Measurements from ENCODE around the gene ARHGEF6. TPM values are rescaled to one million over a fixed set of nuclear protein-coding genes. Genes with fewer than 3 reads are reported as not detected.
"Not testable (repeated sequence)": the region's sequence is repeated elsewhere in the genome, so short reads cannot be mapped to it uniquely, and the experiment has no call there.

ARHGEF6 gene, protein sequence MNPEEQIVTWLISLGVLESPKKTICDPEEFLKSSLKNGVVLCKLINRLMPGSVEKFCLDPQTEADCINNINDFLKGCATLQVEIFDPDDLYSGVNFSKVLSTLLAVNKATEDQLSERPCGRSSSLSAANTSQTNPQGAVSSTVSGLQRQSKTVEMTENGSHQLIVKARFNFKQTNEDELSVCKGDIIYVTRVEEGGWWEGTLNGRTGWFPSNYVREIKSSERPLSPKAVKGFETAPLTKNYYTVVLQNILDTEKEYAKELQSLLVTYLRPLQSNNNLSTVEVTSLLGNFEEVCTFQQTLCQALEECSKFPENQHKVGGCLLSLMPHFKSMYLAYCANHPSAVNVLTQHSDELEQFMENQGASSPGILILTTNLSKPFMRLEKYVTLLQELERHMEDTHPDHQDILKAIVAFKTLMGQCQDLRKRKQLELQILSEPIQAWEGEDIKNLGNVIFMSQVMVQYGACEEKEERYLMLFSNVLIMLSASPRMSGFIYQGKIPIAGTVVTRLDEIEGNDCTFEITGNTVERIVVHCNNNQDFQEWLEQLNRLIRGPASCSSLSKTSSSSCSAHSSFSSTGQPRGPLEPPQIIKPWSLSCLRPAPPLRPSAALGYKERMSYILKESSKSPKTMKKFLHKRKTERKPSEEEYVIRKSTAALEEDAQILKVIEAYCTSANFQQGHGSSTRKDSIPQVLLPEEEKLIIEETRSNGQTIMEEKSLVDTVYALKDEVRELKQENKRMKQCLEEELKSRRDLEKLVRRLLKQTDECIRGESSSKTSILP
- 10.9 and 11.7 TPM in 2 replicates for total RNA-seq (2012; rRNA removed)

DNA sequence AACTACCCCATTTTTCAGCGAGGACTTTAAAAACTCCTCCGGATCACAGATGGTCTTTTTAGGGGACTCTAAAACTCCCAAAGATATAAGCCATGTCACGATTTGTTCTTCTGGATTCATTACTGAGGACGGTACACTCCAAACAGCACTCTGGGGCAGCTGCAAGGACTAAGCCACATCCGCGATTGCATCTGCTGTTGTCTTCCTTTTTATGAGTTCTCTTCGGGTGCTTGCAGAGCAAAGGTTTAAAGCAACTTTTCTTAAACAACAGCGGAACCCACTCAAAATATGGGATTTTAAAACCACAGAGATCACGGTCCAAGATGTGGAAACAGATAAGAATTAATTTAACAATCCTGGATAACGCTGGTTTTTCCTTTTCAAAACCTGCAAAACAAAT, at the start of gene ARHGEF6:
TSS of gene ARHGEF6 (minus strand) at position 170 of the 400 bp plus-strand sequence. CDS start at position 120, 50 bp downstream.
- no peaks in the 10 kb centered on the region for H3K36me3 ChIP-seq (ENCODE audit: insufficient read depth, low read length)
- peak within 1 kb of the TSS; percentile 67 for H3K9ac ChIP-seq (ENCODE audit: low read depth, low read length)
- no peaks in the 10 kb centered on the region for H3K9me3 ChIP-seq (replicated peaks; ENCODE audit: low read length)
- H3K4me2 ChIP-seq (ENCODE audit: low read length), result peak within 1 kb of the TSS; percentile 82
- no peaks in the 10 kb centered on the region for H3K27me3 ChIP-seq (ENCODE audit: control insufficient read depth, insufficient read depth, low read length)
- H3K4me3 ChIP-seq (ENCODE audit: low read length), result peak within 1 kb of the TSS; percentile 65
- H3K4me1 ChIP-seq (ENCODE audit: control insufficient read depth, insufficient read depth, low read length), result peaks cover 13% of the 10 kb centered on the region

DNA sequence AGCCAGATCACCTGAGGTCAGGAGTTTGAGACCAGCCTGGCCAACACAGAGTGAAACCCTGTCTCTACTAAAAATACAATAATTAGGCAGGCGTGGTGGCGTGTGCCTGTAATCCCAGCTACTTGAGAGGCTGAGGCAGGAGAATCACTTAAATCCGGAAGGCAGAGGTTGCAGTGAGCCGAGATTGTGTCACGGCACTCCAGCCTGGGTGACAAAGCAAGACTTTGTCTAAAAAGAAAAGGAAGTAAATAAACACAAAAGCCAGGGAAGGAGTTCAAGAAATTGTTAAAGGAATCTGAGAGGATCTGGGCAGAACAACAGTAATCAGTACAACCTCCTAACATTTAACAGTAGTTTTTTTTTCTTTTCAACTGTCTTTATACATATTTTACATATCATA, 48.7 kb upstream of the ARHGEF6 start:
- peaks cover 3% of the 10 kb centered on the region for H3K4me1 ChIP-seq (ENCODE audit: control insufficient read depth, insufficient read depth, low read length)
- no peaks in the 10 kb centered on the region for H3K9me3 ChIP-seq (replicated peaks; ENCODE audit: low read length)
- H3K27me3 ChIP-seq (ENCODE audit: control insufficient read depth, insufficient read depth, low read length), result no peaks in the 10 kb centered on the region
- H3K9ac ChIP-seq (ENCODE audit: low read depth, low read length), result no peak overlapping the region
- H3K36me3 ChIP-seq (ENCODE audit: insufficient read depth, low read length), result no peaks in the 10 kb centered on the region
- no peak overlapping the region for H3K4me3 ChIP-seq (ENCODE audit: low read length)
- no peak overlapping the region for H3K4me2 ChIP-seq (ENCODE audit: low read length)

DNA sequence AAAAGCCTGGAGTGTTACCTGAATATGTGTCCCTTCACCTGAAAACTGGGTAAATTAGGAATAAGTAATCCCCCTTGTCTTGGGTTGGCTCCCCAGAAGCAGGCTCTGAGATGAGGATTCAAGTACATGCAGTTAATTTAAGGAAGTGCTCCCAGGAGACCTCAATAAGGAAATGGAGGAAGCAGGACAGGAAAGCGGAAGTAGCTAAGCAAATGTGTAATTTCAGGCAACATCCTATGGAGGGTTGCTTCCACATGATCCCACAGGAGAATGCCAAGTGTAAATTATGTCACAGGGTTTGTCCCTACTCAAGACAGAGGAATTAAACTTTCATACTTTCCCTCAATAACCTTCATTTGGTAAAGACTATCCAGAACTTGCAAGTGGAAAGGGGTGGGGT, 48.1 kb upstream of the ARHGEF6 start:
- Histone ChIP-seq H3K9ac (ENCODE audit: low read depth, low read length) (no peak overlapping the region), H3K9me3 (replicated peaks; ENCODE audit: low read length) (no peaks in the 10 kb centered on the region), H3K4me3 (ENCODE audit: low read length) (no peak overlapping the region), H3K27me3 (ENCODE audit: control insufficient read depth, insufficient read depth, low read length) (no peaks in the 10 kb centered on the region), H3K4me1 (ENCODE audit: control insufficient read depth, insufficient read depth, low read length) (peaks cover 3% of the 10 kb centered on the region), H3K4me2 (ENCODE audit: low read length) (no peak overlapping the region), H3K36me3 (ENCODE audit: insufficient read depth, low read length) (no peaks in the 10 kb centered on the region)

DNA sequence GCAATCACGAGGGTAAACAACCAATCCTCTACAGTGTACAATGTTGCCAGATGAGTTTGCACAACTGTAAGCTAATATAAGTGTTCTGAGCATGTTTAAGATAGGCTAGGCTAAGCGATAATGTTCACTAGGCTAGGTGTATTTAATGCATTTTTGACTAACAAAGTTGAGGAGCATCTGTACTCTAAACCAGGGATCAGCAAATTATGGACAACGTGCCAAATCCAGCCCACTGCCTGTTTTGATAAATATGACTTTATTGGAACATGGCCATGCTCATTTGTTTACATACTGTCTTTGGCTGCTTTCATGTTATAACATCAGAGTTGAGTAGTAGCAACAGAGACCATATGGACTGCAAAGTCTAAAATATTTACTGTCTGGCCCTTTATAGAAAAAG, 46.3 kb upstream of the ARHGEF6 start:
- H3K4me2 ChIP-seq (ENCODE audit: low read length), result no peak overlapping the region

DNA sequence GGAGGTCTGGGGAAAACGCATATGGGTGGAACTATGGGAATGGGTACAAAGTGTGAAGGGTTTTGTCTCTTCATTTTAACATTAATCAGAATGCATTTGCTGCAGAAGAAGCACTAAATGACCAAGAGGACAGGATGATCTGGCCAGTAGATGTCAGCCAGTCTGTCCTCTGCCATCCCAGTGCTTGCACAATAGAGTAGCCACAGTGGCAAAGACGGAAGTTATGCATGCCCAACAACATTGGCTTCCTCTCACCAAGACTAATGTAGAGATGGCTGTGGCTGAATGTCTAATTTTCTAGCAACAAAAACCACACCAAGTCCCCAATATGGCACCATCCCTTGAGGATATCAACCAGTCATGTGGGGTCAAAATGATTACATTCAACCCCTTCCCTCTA, 45.0 kb upstream of the ARHGEF6 start:
- no peak overlapping the region for H3K4me2 ChIP-seq (ENCODE audit: low read length)
- H3K4me1 ChIP-seq (ENCODE audit: control insufficient read depth, insufficient read depth, low read length), result peaks cover 13% of the 10 kb centered on the region
- no peak overlapping the region for H3K4me3 ChIP-seq (ENCODE audit: low read length)
- H3K36me3 ChIP-seq (ENCODE audit: insufficient read depth, low read length), result no peaks in the 10 kb centered on the region
- no peak overlapping the region for H3K9ac ChIP-seq (ENCODE audit: low read depth, low read length)
- H3K27me3 ChIP-seq (ENCODE audit: control insufficient read depth, insufficient read depth, low read length), result no peaks in the 10 kb centered on the region
- no peaks in the 10 kb centered on the region for H3K9me3 ChIP-seq (replicated peaks; ENCODE audit: low read length)

More for the DNA sequence above, 46.3 kb upstream of the ARHGEF6 start:
- peaks cover 13% of the 10 kb centered on the region for H3K4me1 ChIP-seq (ENCODE audit: control insufficient read depth, insufficient read depth, low read length)
- H3K27me3 ChIP-seq (ENCODE audit: control insufficient read depth, insufficient read depth, low read length), result no peaks in the 10 kb centered on the region
- no peak overlapping the region for H3K4me3 ChIP-seq (ENCODE audit: low read length)
- no peak overlapping the region for H3K9ac ChIP-seq (ENCODE audit: low read depth, low read length)
- no peaks in the 10 kb centered on the region for H3K36me3 ChIP-seq (ENCODE audit: insufficient read depth, low read length)
- H3K9me3 ChIP-seq (replicated peaks; ENCODE audit: low read length), result no peaks in the 10 kb centered on the region

DNA sequence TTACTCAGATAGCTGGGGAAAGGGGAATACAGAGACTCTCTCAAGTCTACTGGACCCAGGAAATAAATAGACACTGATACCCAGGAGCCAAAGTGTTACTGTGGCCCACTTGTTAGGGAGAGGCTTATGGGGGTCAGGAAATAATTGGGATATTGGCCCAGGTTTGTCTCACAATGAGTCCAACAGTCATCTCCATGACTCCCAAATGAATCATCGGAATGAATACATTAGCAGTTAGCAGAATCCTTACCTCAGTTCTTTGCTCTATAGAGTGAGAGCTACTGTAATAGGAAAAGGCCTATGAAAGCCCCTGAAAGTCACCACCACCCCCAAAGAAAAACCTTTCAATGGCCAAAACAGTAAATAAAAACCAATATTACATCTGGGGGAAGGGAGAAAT, 42.4 kb upstream of the ARHGEF6 start:
- Histone ChIP-seq H3K4me2 (ENCODE audit: low read length) (peak overlapping the region; percentile 30), H3K9ac (ENCODE audit: low read depth, low read length) (peak overlapping the region; percentile 19), H3K4me1 (ENCODE audit: control insufficient read depth, insufficient read depth, low read length) (peaks cover 13% of the 10 kb centered on the region), H3K36me3 (ENCODE audit: insufficient read depth, low read length) (no peaks in the 10 kb centered on the region), H3K4me3 (ENCODE audit: low read length) (no peak overlapping the region), H3K9me3 (replicated peaks; ENCODE audit: low read length) (no peaks in the 10 kb centered on the region), H3K27me3 (ENCODE audit: control insufficient read depth, insufficient read depth, low read length) (no peaks in the 10 kb centered on the region)

DNA sequence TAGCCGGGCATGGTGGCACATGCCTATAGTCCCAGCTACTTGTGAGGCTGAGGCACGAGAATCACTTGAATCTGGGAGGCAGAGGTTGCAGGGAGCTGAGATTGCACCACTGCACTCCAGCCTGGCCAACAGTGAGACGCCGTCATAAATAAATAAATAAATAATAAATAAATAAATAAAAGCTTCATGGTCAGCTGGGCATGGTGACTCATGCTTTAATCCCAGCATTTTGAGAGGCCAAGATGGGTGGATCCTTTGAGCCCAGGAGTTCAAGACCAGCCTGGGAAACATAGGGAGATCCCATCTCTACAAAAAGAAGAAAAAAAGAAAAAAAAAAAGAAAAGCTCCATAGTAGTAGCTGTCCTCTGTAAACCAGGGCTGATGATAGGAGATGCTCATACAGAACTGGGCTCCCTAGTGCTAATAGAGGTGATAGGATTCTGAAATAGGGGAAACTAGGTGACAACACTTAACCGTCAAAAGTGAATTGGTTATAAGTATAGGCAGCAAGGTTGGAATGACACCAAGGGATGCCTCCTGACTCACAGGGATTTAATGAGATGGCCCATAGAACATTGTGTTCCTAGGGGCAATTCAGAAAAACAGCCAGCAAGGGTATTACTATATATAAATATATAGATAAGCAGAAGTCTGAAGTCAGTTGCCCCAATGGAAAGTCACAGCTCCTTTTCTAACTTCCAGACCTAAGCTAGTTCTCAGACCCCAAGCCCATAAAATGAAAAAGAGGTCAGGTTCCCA, 41.8 kb upstream of the ARHGEF6 start:
- Histone ChIP-seq H3K4me1 (ENCODE audit: control insufficient read depth, insufficient read depth, low read length) (peaks cover 13% of the 10 kb centered on the region), H3K9me3 (replicated peaks; ENCODE audit: low read length) (no peaks in the 10 kb centered on the region), H3K4me3 (ENCODE audit: low read length) (no peak overlapping the region), H3K36me3 (ENCODE audit: insufficient read depth, low read length) (no peaks in the 10 kb centered on the region), H3K27me3 (ENCODE audit: control insufficient read depth, insufficient read depth, low read length) (no peaks in the 10 kb centered on the region), H3K9ac (ENCODE audit: low read depth, low read length) (peak overlapping the region; percentile 19), H3K4me2 (ENCODE audit: low read length) (peak overlapping the region; percentile 30)

DNA sequence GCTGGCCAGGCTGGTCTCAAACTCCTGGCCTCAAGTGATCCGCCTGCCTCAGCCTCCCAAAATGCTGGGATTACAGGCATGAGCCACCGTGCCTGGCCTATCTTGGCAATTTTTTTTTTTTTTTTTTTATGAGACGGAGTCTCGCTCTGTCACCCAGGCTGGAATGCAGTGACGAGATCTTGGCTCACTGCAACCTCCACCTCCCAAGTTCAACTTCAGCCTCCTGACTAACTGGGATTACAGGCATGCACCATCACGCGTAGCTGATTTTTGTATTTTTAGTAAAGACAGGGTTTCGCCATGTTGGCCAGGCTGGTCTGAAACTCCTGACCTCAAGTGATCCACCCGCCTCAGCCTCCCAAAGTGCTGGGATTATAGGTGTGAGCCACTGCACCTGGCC, 39.0 kb upstream of the ARHGEF6 start:
- H3K9me3 ChIP-seq (replicated peaks; ENCODE audit: low read length); H3K4me3 ChIP-seq (ENCODE audit: low read length); H3K9ac ChIP-seq (ENCODE audit: low read depth, low read length); H3K27me3 ChIP-seq (ENCODE audit: control insufficient read depth, insufficient read depth, low read length); H3K36me3 ChIP-seq (ENCODE audit: insufficient read depth, low read length); H3K4me2 ChIP-seq (ENCODE audit: low read length): not testable (repeated sequence)
- H3K4me1 ChIP-seq (ENCODE audit: control insufficient read depth, insufficient read depth, low read length), result peaks cover 10% of the 10 kb centered on the region

DNA sequence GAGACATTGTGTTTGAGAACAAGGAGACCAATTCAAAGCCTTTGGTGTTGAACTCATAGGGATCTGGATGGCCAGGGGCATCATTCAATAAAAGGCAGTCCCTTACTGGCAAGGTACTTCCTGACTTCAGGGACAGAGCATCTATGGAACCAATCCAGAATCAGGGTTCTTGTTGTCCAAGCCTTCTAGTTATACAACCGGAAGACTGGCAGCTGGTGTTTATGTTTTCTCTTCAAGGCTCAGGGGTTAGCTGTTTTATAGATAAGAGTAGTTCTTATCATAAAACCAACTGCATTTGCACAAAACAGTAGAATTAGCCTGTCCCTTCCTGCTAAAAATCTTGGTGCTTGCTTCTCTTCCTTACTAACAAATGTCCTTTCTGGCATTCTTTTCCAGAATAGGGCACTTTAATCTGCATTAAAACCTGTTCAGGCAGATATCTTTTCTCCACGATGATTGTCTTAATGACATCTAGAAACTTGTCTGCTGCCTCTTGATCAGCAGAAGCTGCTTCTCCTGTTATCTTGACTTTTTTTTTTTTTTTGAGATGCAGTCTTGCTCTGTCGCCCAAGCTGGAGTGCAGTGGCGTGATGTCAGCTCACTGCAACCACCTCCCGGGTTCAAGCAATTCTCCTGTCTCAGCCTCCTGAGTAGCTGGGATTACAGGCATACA, 38.4 kb upstream of the ARHGEF6 start:
- H3K36me3 ChIP-seq (ENCODE audit: insufficient read depth, low read length), result no peaks in the 10 kb centered on the region
- no peaks in the 10 kb centered on the region for H3K9me3 ChIP-seq (replicated peaks; ENCODE audit: low read length)
- no peak overlapping the region for H3K9ac ChIP-seq (ENCODE audit: low read depth, low read length)
- H3K27me3 ChIP-seq (ENCODE audit: control insufficient read depth, insufficient read depth, low read length), result no peaks in the 10 kb centered on the region
- no peak overlapping the region for H3K4me3 ChIP-seq (ENCODE audit: low read length)
- H3K4me1 ChIP-seq (ENCODE audit: control insufficient read depth, insufficient read depth, low read length), result peaks cover 10% of the 10 kb centered on the region
- no peak overlapping the region for H3K4me2 ChIP-seq (ENCODE audit: low read length)

DNA sequence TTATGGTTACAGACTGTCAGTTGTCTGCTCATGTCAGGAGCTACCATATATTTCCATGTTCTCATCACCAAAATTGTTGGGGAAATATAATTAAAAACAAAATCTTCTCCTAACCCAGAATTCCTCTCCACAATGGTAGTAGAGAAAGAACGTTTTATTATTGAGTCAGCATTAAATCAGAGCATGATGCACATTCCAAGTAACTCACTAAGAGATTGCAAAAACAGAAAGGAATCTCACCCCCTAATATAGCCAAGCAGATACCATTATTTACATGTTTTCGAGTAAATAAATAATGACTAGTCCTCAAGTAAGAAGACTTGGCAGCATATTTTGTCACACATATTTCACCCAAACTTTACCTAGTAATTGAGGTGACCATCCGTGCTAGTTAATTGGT, 36.2 kb upstream of the ARHGEF6 start:
- Histone ChIP-seq H3K4me1 (ENCODE audit: control insufficient read depth, insufficient read depth, low read length) (no peaks in the 10 kb centered on the region), H3K9ac (ENCODE audit: low read depth, low read length) (no peak overlapping the region), H3K27me3 (ENCODE audit: control insufficient read depth, insufficient read depth, low read length) (no peaks in the 10 kb centered on the region), H3K4me3 (ENCODE audit: low read length) (no peak overlapping the region), H3K9me3 (replicated peaks; ENCODE audit: low read length) (no peaks in the 10 kb centered on the region), H3K36me3 (ENCODE audit: insufficient read depth, low read length) (no peaks in the 10 kb centered on the region), H3K4me2 (ENCODE audit: low read length) (no peak overlapping the region)

Data from skeletal muscle satellite cell (primary cell).